ENCODE data around the gene COL4A6.

DNA sequence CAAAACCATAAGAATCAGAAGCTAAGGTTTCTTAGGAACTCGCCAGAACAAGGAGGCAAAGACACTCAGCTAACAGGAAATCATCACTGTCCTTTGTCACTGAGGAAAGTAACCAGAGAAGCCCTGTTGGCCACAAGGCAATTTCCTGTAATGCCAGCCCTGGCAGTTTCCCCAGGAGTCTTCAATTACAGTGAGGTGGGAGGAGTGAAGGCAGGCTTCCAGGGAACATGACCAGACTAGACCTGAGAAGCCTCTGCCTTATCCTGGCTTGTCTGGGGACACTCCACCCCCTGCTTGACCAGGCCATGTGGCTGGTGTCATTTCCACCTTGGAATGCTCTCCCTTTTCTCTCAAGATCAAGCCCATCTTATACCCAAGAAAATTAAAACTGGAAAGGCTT, 125.3 kb downstream of the COL4A6 start:
- TF ChIP-seq, protein P1, sequence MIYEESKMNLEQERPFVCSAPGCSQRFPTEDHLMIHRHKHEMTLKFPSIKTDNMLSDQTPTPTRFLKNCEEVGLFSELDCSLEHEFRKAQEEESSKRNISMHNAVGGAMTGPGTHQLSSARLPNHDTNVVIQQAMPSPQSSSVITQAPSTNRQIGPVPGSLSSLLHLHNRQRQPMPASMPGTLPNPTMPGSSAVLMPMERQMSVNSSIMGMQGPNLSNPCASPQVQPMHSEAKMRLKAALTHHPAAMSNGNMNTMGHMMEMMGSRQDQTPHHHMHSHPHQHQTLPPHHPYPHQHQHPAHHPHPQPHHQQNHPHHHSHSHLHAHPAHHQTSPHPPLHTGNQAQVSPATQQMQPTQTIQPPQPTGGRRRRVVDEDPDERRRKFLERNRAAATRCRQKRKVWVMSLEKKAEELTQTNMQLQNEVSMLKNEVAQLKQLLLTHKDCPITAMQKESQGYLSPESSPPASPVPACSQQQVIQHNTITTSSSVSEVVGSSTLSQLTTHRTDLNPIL (CRISPR knock-in tag; IDR thresholded peaks at IDR 0.05; ENCODE audit: low read depth): no peak
- TF ChIP-seq ESRRG (CRISPR knock-in tag; IDR thresholded peaks at IDR 0.05): no peak
- TF ChIP-seq ZC3H10 (CRISPR knock-in tag; IDR thresholded peaks at IDR 0.05): no peak
- no peak for TF ChIP-seq ZFP30 (CRISPR knock-in tag; IDR thresholded peaks at IDR 0.05)
- TF ChIP-seq, protein P2, sequence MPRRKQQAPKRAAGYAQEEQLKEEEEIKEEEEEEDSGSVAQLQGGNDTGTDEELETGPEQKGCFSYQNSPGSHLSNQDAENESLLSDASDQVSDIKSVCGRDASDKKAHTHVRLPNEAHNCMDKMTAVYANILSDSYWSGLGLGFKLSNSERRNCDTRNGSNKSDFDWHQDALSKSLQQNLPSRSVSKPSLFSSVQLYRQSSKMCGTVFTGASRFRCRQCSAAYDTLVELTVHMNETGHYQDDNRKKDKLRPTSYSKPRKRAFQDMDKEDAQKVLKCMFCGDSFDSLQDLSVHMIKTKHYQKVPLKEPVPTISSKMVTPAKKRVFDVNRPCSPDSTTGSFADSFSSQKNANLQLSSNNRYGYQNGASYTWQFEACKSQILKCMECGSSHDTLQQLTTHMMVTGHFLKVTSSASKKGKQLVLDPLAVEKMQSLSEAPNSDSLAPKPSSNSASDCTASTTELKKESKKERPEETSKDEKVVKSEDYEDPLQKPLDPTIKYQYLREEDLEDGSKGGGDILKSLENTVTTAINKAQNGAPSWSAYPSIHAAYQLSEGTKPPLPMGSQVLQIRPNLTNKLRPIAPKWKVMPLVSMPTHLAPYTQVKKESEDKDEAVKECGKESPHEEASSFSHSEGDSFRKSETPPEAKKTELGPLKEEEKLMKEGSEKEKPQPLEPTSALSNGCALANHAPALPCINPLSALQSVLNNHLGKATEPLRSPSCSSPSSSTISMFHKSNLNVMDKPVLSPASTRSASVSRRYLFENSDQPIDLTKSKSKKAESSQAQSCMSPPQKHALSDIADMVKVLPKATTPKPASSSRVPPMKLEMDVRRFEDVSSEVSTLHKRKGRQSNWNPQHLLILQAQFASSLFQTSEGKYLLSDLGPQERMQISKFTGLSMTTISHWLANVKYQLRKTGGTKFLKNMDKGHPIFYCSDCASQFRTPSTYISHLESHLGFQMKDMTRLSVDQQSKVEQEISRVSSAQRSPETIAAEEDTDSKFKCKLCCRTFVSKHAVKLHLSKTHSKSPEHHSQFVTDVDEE (CRISPR knock-in tag; IDR thresholded peaks at IDR 0.05): no peak
- TF ChIP-seq RARB (CRISPR knock-in tag; IDR thresholded peaks at IDR 0.05): no peak
- no peak for TF ChIP-seq ZNF565 (CRISPR knock-in tag; conservative IDR thresholded peaks at IDR 0.05; ENCODE audit: low read depth)
- TF ChIP-seq, protein P3, sequence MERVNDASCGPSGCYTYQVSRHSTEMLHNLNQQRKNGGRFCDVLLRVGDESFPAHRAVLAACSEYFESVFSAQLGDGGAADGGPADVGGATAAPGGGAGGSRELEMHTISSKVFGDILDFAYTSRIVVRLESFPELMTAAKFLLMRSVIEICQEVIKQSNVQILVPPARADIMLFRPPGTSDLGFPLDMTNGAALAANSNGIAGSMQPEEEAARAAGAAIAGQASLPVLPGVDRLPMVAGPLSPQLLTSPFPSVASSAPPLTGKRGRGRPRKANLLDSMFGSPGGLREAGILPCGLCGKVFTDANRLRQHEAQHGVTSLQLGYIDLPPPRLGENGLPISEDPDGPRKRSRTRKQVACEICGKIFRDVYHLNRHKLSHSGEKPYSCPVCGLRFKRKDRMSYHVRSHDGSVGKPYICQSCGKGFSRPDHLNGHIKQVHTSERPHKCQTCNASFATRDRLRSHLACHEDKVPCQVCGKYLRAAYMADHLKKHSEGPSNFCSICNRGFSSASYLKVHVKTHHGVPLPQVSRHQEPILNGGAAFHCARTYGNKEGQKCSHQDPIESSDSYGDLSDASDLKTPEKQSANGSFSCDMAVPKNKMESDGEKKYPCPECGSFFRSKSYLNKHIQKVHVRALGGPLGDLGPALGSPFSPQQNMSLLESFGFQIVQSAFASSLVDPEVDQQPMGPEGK (CRISPR knock-in tag; IDR thresholded peaks at IDR 0.05; ENCODE audit: borderline replicate concordance): no peak
- no peak for TF ChIP-seq SNAI2 (CRISPR knock-in tag; IDR thresholded peaks at IDR 0.05)
- no peak for TF ChIP-seq PPARA (CRISPR knock-in tag; IDR thresholded peaks at IDR 0.05; ENCODE audit: borderline replicate concordance)
- no peak for TF ChIP-seq BACH2 (CRISPR knock-in tag; IDR thresholded peaks at IDR 0.05; ENCODE audit: borderline replicate concordance)
- no peak for TF ChIP-seq ISL1 (CRISPR knock-in tag; IDR thresholded peaks at IDR 0.05)
- TF ChIP-seq ARNTL (CRISPR knock-in tag; IDR thresholded peaks at IDR 0.05; ENCODE audit: borderline replicate concordance, low read depth): no peak
